GM12892 (cell line): Measurements from ENCODE around the gene NKX1-2.

Experiments used
- POLR2A ChIP-seq: IDR thresholded peaks from 2 replicates; pipeline ENCODE4 v1.6.1; 2011; ENCODE audit warnings: low read depth, low read length, control low read depth
- TAF1 ChIP-seq: IDR thresholded peaks from 2 replicates; pipeline ENCODE4 v1.6.1; 2011; ENCODE audit warnings: low read depth, mild to moderate bottlenecking, control low read depth, low read length, borderline replicate concordance

DNA sequence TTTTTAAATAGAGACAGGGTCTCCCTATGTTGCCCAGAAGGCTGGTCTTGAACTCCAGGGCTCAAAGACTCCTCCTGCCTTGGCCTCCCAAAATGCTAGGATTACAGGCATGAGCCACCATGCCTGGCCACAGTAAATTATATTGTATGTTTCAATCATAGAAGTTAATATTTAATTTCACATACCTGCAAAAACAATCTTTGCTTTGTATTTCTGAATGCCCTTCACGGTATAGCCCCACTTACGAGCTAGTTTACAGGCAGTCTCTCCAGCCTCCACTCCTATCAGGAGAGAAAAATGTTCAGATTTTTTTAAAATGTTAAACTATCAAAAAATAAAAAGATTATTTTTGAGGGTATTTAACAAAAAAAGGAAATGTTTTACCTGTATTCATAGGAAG lies 41.5 kb downstream of the NKX1-2 start:
- TF ChIP-seq POLR2A (no peak), TAF1 (no peak)
